OCI-LY7 (cell line): ENCODE data around the gene CCL21. TPM values are rescaled to one million over a fixed set of nuclear protein-coding genes. Genes with fewer than 3 reads are reported as not detected.

Experiments
- BruUV-seq: library from RNA; stranded (reverse); fragments of 400-500 nt; replicated peaks from 2 replicates; lab custom pipeline; 2021; lab: Mats Ljungman, UMichigan
- CTCF ChIA-PET: fragments of 300-600 bp; sonication (Branson Sonifier 250); formaldehyde crosslinking; loops from one replicate; lab custom pipeline; 2022; ENCODE audit warnings: antibody characterized with exemption; ENCODE audit not compliant: unreplicated experiment; lab: Charles Lee
- POLR2A ChIA-PET: fragments of 300-600 bp; sonication (Branson Sonifier 250); formaldehyde crosslinking; loops from one replicate; lab custom pipeline; 2022; ENCODE audit warnings: antibody characterized with exemption; lab: Charles Lee
- DNase-seq: peaks from one replicate; pipeline ENCODE4 v3.0.0-alpha.2; 2015; ENCODE audit warnings: low spot score
- H2AFZ ChIP-seq: fragments of 200-600 bp; sonication (generic), shearing (Covaris generic); 2 replicates; pipeline ENCODE4 v1.6.1; 2014; ENCODE audit warnings: mild to moderate bottlenecking, antibody characterized with exemption, low read length, moderate library complexity
- H3K27ac ChIP-seq: fragments of 200-600 bp; sonication (generic); 2 replicates; pipeline ENCODE4 v1.5.1; 2014; ENCODE audit warnings: mixed run types, low read depth, mild to moderate bottlenecking, moderate library complexity, low read length, inconsistent platforms; ENCODE audit not compliant: poor library complexity, severe bottlenecking
- H3K36me3 ChIP-seq: fragments of 200-600 bp; sonication (generic); 2 replicates; pipeline ENCODE4 v1.6.1; 2014; ENCODE audit warnings: mild to moderate bottlenecking, antibody characterized with exemption, low read length, moderate library complexity, mixed read lengths; ENCODE audit not compliant: insufficient read depth
- H3K4me1 ChIP-seq: fragments of 200-600 bp; sonication (generic); 2 replicates; pipeline ENCODE4 v1.5.1; 2014; ENCODE audit warnings: mild to moderate bottlenecking, low read length; ENCODE audit not compliant: insufficient read depth, poor library complexity, severe bottlenecking
- H3K4me2 ChIP-seq: fragments of 200-600 bp; sonication (generic); 2 replicates; pipeline ENCODE4 v1.6.1; 2014; ENCODE audit warnings: mild to moderate bottlenecking, low read length
- H3K4me3 ChIP-seq: fragments of 200-600 bp; sonication (generic); 2 replicates; pipeline ENCODE4 v1.5.1; 2014; ENCODE audit warnings: mild to moderate bottlenecking, low read depth, low read length; ENCODE audit not compliant: poor library complexity, severe bottlenecking
- H3K79me2 ChIP-seq: fragments of 200-600 bp; sonication (generic); 2 replicates; pipeline ENCODE4 v1.6.1; 2016; ENCODE audit warnings: low read depth, mild to moderate bottlenecking, low read length, moderate library complexity, mixed read lengths; ENCODE audit not compliant: insufficient read depth
- H3K9me2 ChIP-seq: fragments of 200-600 bp; sonication (generic); 2 replicates; pipeline ENCODE4 v1.6.1; 2016; ENCODE audit warnings: mild to moderate bottlenecking, low read length, mixed read lengths; ENCODE audit not compliant: insufficient read depth
- H3K9me3 ChIP-seq: fragments of 200-600 bp; sonication (generic); 2 replicates; pipeline ENCODE4 v1.6.1; 2014; ENCODE audit warnings: mild to moderate bottlenecking, mixed run types, low read length, mixed read lengths
- H4K20me1 ChIP-seq: fragments of 200-600 bp; sonication (generic); 2 replicates; pipeline ENCODE4 v1.6.1; 2014; ENCODE audit warnings: mild to moderate bottlenecking, antibody characterized with exemption, low read length, moderate library complexity, mixed read lengths; ENCODE audit not compliant: insufficient read depth
- CTCF ChIP-seq: fragments of 200-600 bp; sonication (generic); conservative IDR thresholded peaks from 2 replicates; pipeline ENCODE4 v1.5.1; 2014; ENCODE audit warnings: mild to moderate bottlenecking, antibody characterized with exemption, low read length, moderate library complexity, mixed read lengths
- EZH2phosphoT487 ChIP-seq: fragments of 200-600 bp; sonication (generic); IDR thresholded peaks from 2 replicates; pipeline ENCODE4 v1.6.1; 2018; ENCODE audit warnings: low read depth, borderline replicate concordance, mild to moderate bottlenecking, mixed run types, antibody characterized with exemption, low read length, moderate library complexity, mixed read lengths
- intact Hi-C: fragments of 100-400 bp; cut with micrococcal nuclease; formaldehyde crosslinking; loops from one replicate; pipeline ENCODE4 v1.10.0; 2022; ENCODE audit not compliant: unreplicated experiment
- total RNA-seq, 2 experiments: library from RNA; depleted of rRNA in 1 of 2; stranded (reverse); fragments of >200 nt in 1 of 2; shearing (Covaris generic) in 1 of 2; gene quantifications; 2 replicates each; pipeline ENCODE4 v1.2.3, GENCODE V29; 2014 to 2022

CCL21 gene
- total RNA-seq, 2 experiments from 2014 or later: not detected

- H3K27ac ChIP-seq: no peak overlapping the region
- H3K9me3 ChIP-seq: no peaks in the 10 kb centered on the region
- no peak overlapping the region for H3K4me2 ChIP-seq
- H3K36me3 ChIP-seq: no peaks in the 10 kb centered on the region
- no peak for DNase-seq
- no peaks in the 10 kb centered on the region for H3K79me2 ChIP-seq
- ChIA-PET POLR2A (interaction anchor here (0.6 kb wide), 1 partner anchor 225 kb away, joined by 3 read pairs; no protein-coding TSS in a partner anchor), CTCF (no interaction called here)
- H3K4me3 ChIP-seq: no peak overlapping the region
- no peak overlapping the region for H2AFZ ChIP-seq
- intact Hi-C loops: no loop called here
- no peaks in the 10 kb centered on the region for H4K20me1 ChIP-seq
- no peaks in the 10 kb centered on the region for H3K4me1 ChIP-seq
- BruUV-seq: no TSS peak
- H3K9me2 ChIP-seq: no peaks in the 10 kb centered on the region
- TF ChIP-seq CTCF (no peak), EZH2phosphoT487 (no peak)
These were observed 8.2 kb upstream of the CCL21 start for GRCh38 chr9:34717996-34718614.

GRCh38 chr9:34716711-34717110 lies 6.8 kb upstream of the CCL21 start:
- H3K4me2 ChIP-seq: no peak overlapping the region
- ChIA-PET CTCF (no interaction called here), POLR2A (no interaction called here)
- TF ChIP-seq CTCF: no peak
- TF ChIP-seq EZH2phosphoT487: no peak
- no peaks in the 10 kb centered on the region for H4K20me1 ChIP-seq
- H3K36me3 ChIP-seq: no peaks in the 10 kb centered on the region
- no peaks in the 10 kb centered on the region for H3K79me2 ChIP-seq
- no TSS peak for BruUV-seq
- H3K9me2 ChIP-seq: no peaks in the 10 kb centered on the region
- intact Hi-C loops: no loop called here
- H2AFZ ChIP-seq: no peak overlapping the region
- H3K4me1 ChIP-seq: no peaks in the 10 kb centered on the region
- H3K9me3 ChIP-seq: no peaks in the 10 kb centered on the region
- H3K27ac ChIP-seq: no peak overlapping the region
- no peak for DNase-seq
- no peak overlapping the region for H3K4me3 ChIP-seq

GRCh38 chr9:34715639-34716215 lies 5.8 kb upstream of the CCL21 start:
- TF ChIP-seq CTCF: no peak
- no peak for TF ChIP-seq EZH2phosphoT487
- no peaks in the 10 kb centered on the region for H3K36me3 ChIP-seq
- no peaks in the 10 kb centered on the region for H3K4me1 ChIP-seq
- ChIA-PET CTCF (no interaction called here), POLR2A (no interaction called here)
- H3K9me2 ChIP-seq: no peaks in the 10 kb centered on the region
- H4K20me1 ChIP-seq: no peaks in the 10 kb centered on the region
- H3K79me2 ChIP-seq: no peaks in the 10 kb centered on the region
- no peak overlapping the region for H3K27ac ChIP-seq
- no peak overlapping the region for H3K4me2 ChIP-seq
- no peak overlapping the region for H3K4me3 ChIP-seq
- no peak for DNase-seq
- BruUV-seq: no TSS peak
- no peaks in the 10 kb centered on the region for H3K9me3 ChIP-seq
- intact Hi-C loops: no loop called here
- H2AFZ ChIP-seq: no peak overlapping the region
